ENCODE data around the gene ASPHD1.
A peak's percentile ranks its signal among the peaks of the same experiment; 100 is the strongest.
"Not testable (repeated sequence)": the region's sequence is repeated elsewhere in the genome, so short reads cannot be mapped to it uniquely, and the experiment has no call there.

ASPHD1 gene, protein sequence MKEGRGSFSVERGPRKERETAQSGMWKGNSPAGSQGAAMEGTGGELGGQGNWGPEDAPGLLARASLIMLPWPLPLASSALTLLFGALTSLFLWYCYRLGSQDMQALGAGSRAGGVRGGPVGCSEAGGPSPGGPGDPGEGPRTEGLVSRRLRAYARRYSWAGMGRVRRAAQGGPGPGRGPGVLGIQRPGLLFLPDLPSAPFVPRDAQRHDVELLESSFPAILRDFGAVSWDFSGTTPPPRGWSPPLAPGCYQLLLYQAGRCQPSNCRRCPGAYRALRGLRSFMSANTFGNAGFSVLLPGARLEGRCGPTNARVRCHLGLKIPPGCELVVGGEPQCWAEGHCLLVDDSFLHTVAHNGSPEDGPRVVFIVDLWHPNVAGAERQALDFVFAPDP

GRCh38 chr16:29900102-29900887 is at the start of gene ASPHD1:
ASPHD1 (plus strand) TSS chr16:29900488; CDS start chr16:29900972, 484 bp downstream.
- DNase-seq, result peak; percentile 83

DNA sequence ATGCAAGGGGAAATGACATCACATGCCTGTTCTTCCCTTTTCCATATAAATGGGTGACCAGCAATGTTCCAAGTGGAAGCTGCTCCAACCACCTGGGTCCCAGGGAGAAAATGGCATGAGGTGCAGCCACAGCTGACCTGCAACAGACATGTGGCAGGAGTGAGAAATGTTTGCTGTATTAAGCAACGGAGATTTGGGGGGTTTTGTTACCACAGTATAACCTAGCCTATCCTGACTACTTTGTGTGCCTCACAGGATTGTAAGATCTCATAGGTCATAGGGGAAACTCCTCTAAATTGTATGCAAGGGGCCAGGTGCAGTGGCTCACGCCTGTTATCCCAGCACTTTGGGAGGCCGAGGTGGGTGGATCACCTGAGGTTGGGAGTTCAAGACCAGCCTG is 49.3 kb upstream of the ASPHD1 start:
- no peak for DNase-seq

DNA sequence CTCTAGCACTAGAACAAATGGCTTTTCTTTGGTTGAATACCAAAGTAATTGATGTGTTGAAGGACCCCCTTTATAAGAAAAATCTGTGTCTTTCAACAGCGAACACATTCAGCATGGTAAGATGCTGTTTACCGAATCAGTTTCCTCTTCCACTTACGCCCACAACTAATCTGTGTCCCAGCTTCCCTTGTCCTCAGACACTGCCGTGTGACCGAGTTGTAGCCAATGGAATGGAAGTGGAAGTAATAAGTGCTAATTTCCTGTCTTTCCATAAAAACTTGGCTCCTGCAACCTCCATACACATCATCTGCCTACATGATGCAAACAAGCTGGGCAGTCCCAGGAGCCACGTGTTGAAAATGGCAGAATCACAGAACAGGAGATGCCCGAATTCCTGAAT is 47.6 kb upstream of the ASPHD1 start:
- DNase-seq, result no peak

GRCh38 chr16:29854520-29855100 is 45.7 kb upstream of the ASPHD1 start:
- no peak for DNase-seq

- DNase-seq, result no peak
Measured at GRCh38 chr16:29857133-29857760, 43.0 kb upstream of the ASPHD1 start.

DNA sequence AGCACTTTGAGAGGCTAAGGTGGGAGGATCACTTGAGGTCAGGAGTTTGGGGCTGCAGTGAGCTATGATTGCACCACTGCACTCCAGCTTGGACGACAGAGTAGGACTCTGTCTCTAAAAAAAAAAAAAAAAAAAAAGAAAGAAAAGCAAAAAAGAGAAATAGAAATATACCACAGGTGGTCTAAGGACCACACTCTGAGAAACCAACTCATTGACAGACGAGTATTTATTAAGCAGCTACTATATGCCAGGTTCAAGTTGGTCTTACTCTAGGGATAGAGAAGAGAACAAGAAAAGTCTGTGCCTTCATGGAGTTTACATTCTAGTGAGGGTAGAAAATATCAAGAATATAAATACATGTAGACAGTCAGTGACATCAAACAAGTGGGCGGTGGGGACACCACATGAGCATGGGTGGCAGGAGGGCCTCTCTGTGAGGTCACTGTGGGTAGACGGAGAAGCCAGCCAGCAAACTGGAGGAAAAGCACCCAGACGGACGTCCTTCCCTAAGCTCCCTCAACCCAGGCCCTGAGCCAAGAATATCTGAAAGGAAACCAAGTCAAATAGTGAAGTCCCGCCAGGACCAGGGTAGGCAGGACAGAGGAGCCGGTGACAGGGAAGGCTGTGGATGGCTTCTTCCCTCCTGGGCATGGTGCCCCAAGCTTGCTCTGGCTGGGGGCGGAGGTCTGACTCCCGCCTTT is 42.0 kb upstream of the ASPHD1 start:
- DNase-seq, result no peak

GRCh38 chr16:29858974-29859373 is 41.3 kb upstream of the ASPHD1 start:
- DNase-seq, result no peak

DNA sequence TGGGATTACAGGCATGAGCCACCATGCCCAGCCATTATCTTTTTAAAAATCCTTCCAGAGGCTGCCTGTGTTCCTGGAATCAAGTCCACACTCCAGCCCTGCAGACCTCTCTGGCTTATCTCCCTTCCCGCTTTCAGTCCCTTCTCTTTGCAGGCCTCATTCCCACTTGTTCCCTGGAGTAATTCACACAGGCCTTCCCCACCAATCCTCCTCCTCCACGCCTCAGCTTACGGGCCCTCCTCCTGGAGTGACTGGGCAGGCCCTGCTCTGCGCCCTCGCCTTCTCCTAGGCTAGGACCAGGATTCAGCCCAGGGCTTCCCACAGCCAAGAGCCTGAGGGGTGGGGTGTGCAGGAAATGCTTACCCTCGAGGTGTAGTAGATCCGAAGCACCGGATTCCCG is 40.1 kb upstream of the ASPHD1 start:
- DNase-seq, result no peak

DNA sequence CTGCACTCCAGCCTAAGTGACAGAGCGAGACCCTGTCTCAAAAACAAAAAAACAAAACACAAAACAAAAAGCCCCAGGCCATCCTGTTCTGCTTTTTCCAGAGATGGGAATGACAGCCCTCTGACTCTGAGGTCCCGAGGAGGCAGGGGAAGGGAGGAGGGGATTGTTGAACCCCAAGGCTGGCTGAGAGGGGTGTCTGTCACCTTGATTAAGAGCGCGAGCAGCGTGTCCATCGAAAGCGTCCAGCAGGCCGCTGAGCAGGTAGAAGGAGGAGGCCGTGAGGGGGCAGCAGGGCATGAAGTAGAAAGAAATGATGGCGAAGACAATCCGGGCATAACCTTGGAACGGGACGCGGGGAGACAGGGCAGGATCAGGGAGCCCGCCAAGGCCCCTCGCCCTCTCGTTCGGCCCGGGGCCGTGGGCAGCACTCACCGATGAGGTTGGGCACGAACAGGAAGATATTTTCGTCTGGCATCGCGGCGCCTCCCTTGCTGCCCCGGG is 37.9 kb upstream of the ASPHD1 start:
- DNase-seq, result no peak

GRCh38 chr16:29862884-29863668 is 37.2 kb upstream of the ASPHD1 start, which contains the start of gene CDIPT:
CDIPT (minus strand) TSS chr16:29863226; CDS start chr16:29862857, 369 bp downstream.
- DNase-seq, result peak; percentile 94

DNA sequence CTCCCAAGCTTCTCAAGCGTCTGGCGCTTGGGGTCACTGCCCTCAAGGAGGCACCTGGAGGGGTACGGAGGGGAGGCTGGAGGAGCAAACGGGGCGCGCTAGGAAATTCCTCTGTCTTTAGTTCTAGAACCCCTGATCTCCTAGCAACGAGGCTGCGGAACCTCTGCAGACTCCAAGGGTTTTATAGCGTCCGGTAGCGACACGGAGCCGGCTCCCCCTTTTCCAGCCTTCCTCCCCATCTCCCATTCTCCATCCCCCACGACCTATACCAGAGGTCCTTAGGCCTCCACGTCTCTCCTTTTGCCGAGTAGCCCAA is 36.7 kb upstream of the ASPHD1 start:
- no peak for DNase-seq

GRCh38 chr16:29864205-29864604 is 36.1 kb upstream of the ASPHD1 start:
- no peak for DNase-seq

- DNase-seq, result no peak
Measured at GRCh38 chr16:29868396-29869009, 31.8 kb upstream of the ASPHD1 start.

GRCh38 chr16:29869067-29869466 is 31.2 kb upstream of the ASPHD1 start:
- DNase-seq, result not testable (repeated sequence)

DNA sequence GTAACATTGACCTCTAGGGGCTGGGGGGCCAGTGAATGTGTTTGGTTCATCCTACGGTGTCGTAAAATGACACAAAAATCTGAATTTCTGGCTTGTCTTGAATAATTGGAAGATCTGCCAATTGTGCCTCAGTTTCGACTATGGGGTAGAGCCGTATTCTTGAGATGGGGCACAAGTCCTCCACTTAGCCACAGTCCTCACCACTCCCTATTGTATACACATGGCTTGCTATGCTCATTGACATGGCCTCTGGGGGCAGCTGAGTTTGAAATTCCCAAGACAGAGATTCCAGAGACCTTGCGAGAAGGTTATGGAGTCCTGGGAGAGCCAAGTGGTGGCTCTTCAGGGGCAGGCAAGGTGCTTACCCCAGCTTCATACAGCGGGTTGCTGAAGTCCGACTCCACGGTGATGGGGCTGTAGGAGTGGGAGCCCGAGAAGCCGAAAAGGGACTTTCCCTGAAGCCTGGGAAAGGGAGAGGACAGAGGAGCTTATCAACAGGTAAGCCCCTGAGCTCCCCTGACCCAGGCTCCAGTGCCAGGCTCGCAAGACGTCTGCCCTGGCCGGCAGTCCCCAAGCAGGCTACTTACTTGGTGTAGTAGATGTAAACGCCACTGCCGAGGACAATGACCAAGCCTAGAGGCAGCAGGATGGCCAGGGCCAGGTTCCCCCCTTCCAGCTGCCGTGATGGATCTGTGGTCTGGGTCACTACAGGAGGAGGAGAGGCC is 28.3 kb upstream of the ASPHD1 start:
- DNase-seq, result no peak

DNA sequence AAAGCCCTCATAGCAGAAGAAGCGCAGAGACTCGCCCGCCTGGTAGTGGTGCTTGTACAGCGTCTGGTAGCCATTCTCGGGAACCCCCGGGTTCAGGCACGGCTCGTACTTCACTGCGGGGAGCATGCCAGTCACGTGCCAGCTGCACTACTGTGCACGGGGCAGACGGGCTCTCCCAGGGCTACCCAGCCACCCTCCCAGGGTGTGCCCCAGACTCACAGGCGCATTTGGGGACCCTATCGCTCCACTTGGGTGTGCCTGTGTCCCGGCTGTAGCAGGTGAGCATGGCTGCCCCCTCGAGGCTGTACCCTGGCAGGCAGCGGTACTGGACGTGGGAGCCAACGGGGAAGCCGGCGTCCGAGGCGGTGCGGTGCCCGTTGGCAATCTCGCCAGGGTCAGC is 27.0 kb upstream of the ASPHD1 start:
- no peak for DNase-seq

DNA sequence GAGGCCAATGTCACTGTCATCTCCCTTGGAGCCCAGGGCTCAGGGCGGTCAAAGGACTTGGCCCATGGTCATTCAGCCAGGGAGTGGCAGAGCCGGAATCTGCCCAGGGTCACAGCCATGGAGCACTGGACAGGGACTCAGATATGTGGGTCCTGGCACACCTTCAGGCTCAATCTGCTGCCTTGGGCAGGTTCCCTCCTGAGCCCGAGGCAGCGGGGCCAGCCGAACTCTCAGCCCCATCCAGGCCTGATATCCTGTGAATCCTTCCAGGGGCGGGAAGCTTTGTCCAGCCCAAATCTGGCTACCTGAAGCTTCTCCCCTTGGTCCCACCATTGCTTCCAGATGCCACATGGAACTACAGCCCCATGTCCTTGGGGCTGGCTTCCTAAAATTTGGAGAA is 25.1 kb upstream of the ASPHD1 start:
- no peak for DNase-seq

GRCh38 chr16:29876217-29876593 is 24.1 kb upstream of the ASPHD1 start:
- DNase-seq, result no peak

DNA sequence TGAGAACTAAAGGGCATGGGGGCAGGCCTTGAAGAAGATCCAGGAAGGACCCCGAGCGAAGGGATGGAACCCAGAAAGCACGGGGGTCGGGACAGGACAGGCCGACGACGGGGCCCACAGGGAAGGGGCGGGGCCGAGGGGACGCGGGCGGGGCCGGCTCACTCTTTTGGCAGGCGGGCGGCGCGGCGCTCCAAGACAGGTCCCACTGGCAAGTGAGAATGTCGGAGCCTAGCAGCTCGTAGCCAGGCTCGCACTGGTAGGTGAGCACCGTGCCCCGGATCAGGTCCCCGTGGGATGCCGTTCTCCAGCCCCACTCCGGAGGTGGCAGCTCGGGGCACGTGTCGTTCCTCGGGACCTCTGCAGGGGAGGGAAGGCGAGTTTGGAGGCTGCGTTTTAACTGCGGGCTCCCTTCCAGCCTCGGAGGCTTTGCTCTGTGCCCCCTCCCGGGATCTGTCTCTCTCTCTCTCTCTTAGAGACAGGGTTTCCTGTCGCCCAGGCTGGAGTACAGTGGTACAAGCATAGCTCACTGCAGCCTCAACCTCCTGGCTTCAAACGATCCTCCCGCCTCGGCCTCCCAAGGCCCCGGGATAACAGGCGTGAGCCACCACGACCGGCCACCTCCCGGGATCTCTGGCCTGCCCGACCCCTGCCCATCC is 23.6 kb upstream of the ASPHD1 start:
- DNase-seq, result peak; percentile 63

Measured in CD4-positive, alpha-beta T cell treated with Interleukin-17A for 4 hours (primary cell).